Neural cell (in vitro differentiated cells): Measurements from ENCODE around the gene CADM1. TPM values are rescaled to one million over a fixed set of nuclear protein-coding genes. Genes with fewer than 3 reads are reported as not detected.

Experiments used
- H2AFZ ChIP-seq: fragments of 200-600, 300-800 bp; sonication (generic), shearing (Covaris generic); 2 replicates; pipeline ENCODE4 v1.6.0; 2014; ENCODE audit warnings: low read depth, mild to moderate bottlenecking, antibody characterized with exemption, low read length, moderate library complexity
- H3F3A ChIP-seq: fragments of 200-600 bp; shearing (Covaris generic); 2 replicates; pipeline ENCODE4 v1.6.1; 2016; ENCODE audit warnings: mild to moderate bottlenecking, moderate library complexity, mixed read lengths, antibody characterized with exemption, low read length; ENCODE audit not compliant: insufficient read depth, poor library complexity, severe bottlenecking
- H3K27ac ChIP-seq: fragments of 200-600, 300-800 bp; sonication (generic), shearing (Covaris generic); 2 replicates; pipeline ENCODE4 v1.5.1; 2014; ENCODE audit warnings: mild to moderate bottlenecking, low read length, moderate library complexity
- H3K27me3 ChIP-seq: fragments of 300-800, 200-600 bp; sonication (generic), shearing (Covaris generic); 2 replicates; pipeline ENCODE4 v1.6.0; 2014; ENCODE audit warnings: mild to moderate bottlenecking, low read depth, low read length, moderate library complexity; ENCODE audit not compliant: insufficient read depth
- H3K36me3 ChIP-seq: fragments of 300-800, 200-600 bp; sonication (generic), shearing (Covaris generic); 2 replicates; pipeline ENCODE4 v1.5.1; 2014; ENCODE audit warnings: mild to moderate bottlenecking, antibody characterized with exemption, low read length, moderate library complexity; ENCODE audit not compliant: insufficient read depth
- H3K4me2 ChIP-seq: fragments of 300-800, 200-600 bp; sonication (generic), shearing (Covaris generic); 2 replicates; pipeline ENCODE4 v1.6.0; 2014; ENCODE audit warnings: mild to moderate bottlenecking, low read length
- H3K4me3 ChIP-seq: fragments of 300-800, 200-600 bp; sonication (generic), shearing (Covaris generic); 2 replicates; pipeline ENCODE4 v1.5.1; 2014; ENCODE audit warnings: mild to moderate bottlenecking, low read length, moderate library complexity
- H3K79me2 ChIP-seq: fragments of 200-600 bp; shearing (Covaris generic); replicated peaks from 2 replicates; pipeline ENCODE4 v1.6.0; 2014; ENCODE audit warnings: mild to moderate bottlenecking, low read length, moderate library complexity; ENCODE audit not compliant: insufficient read depth
- H3K9ac ChIP-seq: fragments of 300-800, 200-600 bp; sonication (generic), shearing (Covaris generic); 2 replicates; pipeline ENCODE4 v1.6.1; 2016; ENCODE audit warnings: mild to moderate bottlenecking, low read length, mixed read lengths
- H3K9me2 ChIP-seq: fragments of 200-600 bp; shearing (Covaris generic); 2 replicates; pipeline ENCODE4 v1.6.1; 2016; ENCODE audit warnings: mild to moderate bottlenecking, low read length, mixed read lengths; ENCODE audit not compliant: insufficient read depth
- H3K9me3 ChIP-seq: fragments of 200-600, 300-800 bp; sonication (generic), shearing (Covaris generic); 2 replicates; pipeline ENCODE4 v1.6.1; 2016; ENCODE audit warnings: mild to moderate bottlenecking, mixed run types, low read length, moderate library complexity, mixed read lengths
- H4K20me1 ChIP-seq: fragments of 200-600 bp; shearing (Covaris generic); 2 replicates; pipeline ENCODE4 v1.6.1; 2016; ENCODE audit warnings: mild to moderate bottlenecking, mixed run types; ENCODE audit not compliant: insufficient read depth
- CTCF ChIP-seq: fragments of 450-650 bp; IDR thresholded peaks from 2 replicates; pipeline ENCODE4 v1.5.1; 2014; ENCODE audit warnings: antibody characterized with exemption, mild to moderate bottlenecking, moderate library complexity; ENCODE audit not compliant: poor library complexity, severe bottlenecking
- EP300 ChIP-seq: fragments of 450-650 bp; conservative IDR thresholded peaks from 2 replicates; pipeline ENCODE4 v1.6.1; 2014; ENCODE audit warnings: antibody characterized with exemption, mild to moderate bottlenecking, moderate library complexity; ENCODE audit not compliant: poor library complexity, severe bottlenecking
- EZH2 ChIP-seq: fragments of 200-600, 300-800 bp; shearing (Covaris generic), sonication (generic); IDR thresholded peaks from 2 replicates; pipeline ENCODE4 v1.6.1; 2014; ENCODE audit warnings: antibody characterized with exemption, low read length, borderline replicate concordance, mild to moderate bottlenecking; ENCODE audit not compliant: insufficient read depth, poor library complexity, severe bottlenecking
- MXI1 ChIP-seq: fragments of 450-650 bp; conservative IDR thresholded peaks from 2 replicates; pipeline ENCODE4 v1.6.1; 2014; ENCODE audit warnings: antibody characterized with exemption, mild to moderate bottlenecking; ENCODE audit not compliant: poor library complexity, severe bottlenecking
- POLR2AphosphoS5 ChIP-seq: IDR thresholded peaks from 2 replicates; pipeline ENCODE4 v1.6.1; 2012
- RAD21 ChIP-seq: fragments of 450-650 bp; conservative IDR thresholded peaks from 2 replicates; pipeline ENCODE4 v1.6.1; 2014; ENCODE audit warnings: antibody characterized with exemption, mild to moderate bottlenecking, moderate library complexity
- REST ChIP-seq: IDR thresholded peaks from 2 replicates; pipeline ENCODE4 v1.6.1; 2012; ENCODE audit warnings: borderline replicate concordance
- SMC3 ChIP-seq: fragments of 450-650 bp; conservative IDR thresholded peaks from 2 replicates; pipeline ENCODE4 v1.6.1; 2014; ENCODE audit warnings: antibody characterized with exemption, mild to moderate bottlenecking, moderate library complexity; ENCODE audit not compliant: poor library complexity
- TAF1 ChIP-seq: IDR thresholded peaks from 2 replicates; pipeline ENCODE4 v1.6.1; 2012; ENCODE audit warnings: low read depth
- polyA plus RNA-seq: library from polyadenylated mRNA; depleted of rRNA; stranded (reverse); fragments of >200 nt; gene quantifications from 2 replicates; pipeline ENCODE4 v1.2.3, GENCODE V29; 2014

CADM1 gene
- polyA plus RNA-seq, 1 donor from 2014 or later = 92.1 TPM

DNA sequence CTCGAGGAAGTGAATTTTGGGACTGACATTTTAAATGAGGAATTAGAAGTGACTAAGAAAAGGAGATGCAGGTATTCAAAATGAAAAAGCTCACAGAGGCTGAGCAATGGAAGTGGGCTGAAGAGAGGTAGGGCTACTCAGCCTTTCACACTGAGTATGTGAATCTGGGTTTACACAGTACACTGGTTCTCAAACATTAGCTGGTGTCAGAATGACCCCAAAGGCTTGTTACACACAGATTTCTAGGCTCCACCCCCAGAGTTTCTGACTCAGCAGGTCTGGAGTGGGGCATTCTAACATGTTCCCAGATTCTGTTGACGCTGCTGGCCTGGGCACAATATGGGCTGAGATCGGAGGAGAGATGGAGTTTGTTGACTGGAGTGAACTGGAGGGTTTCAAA is 32.8 kb downstream of the CADM1 start:
- Histone ChIP-seq H3K9me2 (no peaks in the 10 kb centered on the region), H3K4me3 (no peak overlapping the region), H3F3A (no peaks in the 10 kb centered on the region), H4K20me1 (no peaks in the 10 kb centered on the region), H3K9me3 (no peaks in the 10 kb centered on the region), H2AFZ (no peak overlapping the region), H3K79me2 (peaks cover 15% of the 10 kb centered on the region), H3K27me3 (no peaks in the 10 kb centered on the region), H3K4me2 (no peak overlapping the region), H3K27ac (no peak overlapping the region), H3K9ac (no peak overlapping the region), H3K36me3 (no peaks in the 10 kb centered on the region)
- TF ChIP-seq REST (no peak), MXI1 (no peak), POLR2AphosphoS5 (no peak), SMC3 (no peak)

GRCh38 chr11:115470928-115471327 is 33.3 kb downstream of the CADM1 start:
- no peak overlapping the region for H3K27ac ChIP-seq
- no peak overlapping the region for H2AFZ ChIP-seq
- no peaks in the 10 kb centered on the region for H3F3A ChIP-seq
- H3K9ac ChIP-seq = no peak overlapping the region
- H3K4me3 ChIP-seq = no peak overlapping the region
- no peaks in the 10 kb centered on the region for H3K27me3 ChIP-seq
- peaks cover 17% of the 10 kb centered on the region for H3K79me2 ChIP-seq
- TF ChIP-seq EZH2 = no peak
- TF ChIP-seq RAD21 = no peak
- TF ChIP-seq CTCF = no peak
- TF ChIP-seq POLR2AphosphoS5 = no peak
- TF ChIP-seq SMC3 = no peak
- no peak for TF ChIP-seq TAF1
- no peak for TF ChIP-seq EP300
- no peak for TF ChIP-seq REST
- TF ChIP-seq MXI1 = no peak
- no peaks in the 10 kb centered on the region for H3K9me3 ChIP-seq
- H3K4me2 ChIP-seq = no peak overlapping the region
- H3K36me3 ChIP-seq = no peaks in the 10 kb centered on the region
- H3K9me2 ChIP-seq = no peaks in the 10 kb centered on the region
- no peaks in the 10 kb centered on the region for H4K20me1 ChIP-seq
